Prostate gland (tissue), 2 donors: ENCODE data around the gene ANAPC16.

Experiments used
- CTCF ChIP-seq, 4 experiments: fragments of 200-600 bp in 2 of 4; fragments of 450-650 bp in 2 of 4; sonication (generic) in 2 of 4; IDR thresholded peaks; 1 replicate in 3 of 4; 2 replicates in 1 of 4; pipeline ENCODE4 v1.5.1; 2016 to 2019; ENCODE audit warnings: antibody characterized with exemption in 4 of 4, mild to moderate bottlenecking in 2 of 4, moderate library complexity in 2 of 4
- POLR2A ChIP-seq: fragments of 450-650 bp; IDR thresholded peaks from one replicate; pipeline ENCODE4 v1.6.1; 2016; ENCODE audit warnings: antibody characterized with exemption, mild to moderate bottlenecking
- POLR2AphosphoS5 ChIP-seq: sonication (generic); formaldehyde crosslinking; IDR thresholded peaks from one replicate; pipeline ENCODE4 v1.6.1; 2017; ENCODE audit warnings: antibody characterized with exemption

DNA sequence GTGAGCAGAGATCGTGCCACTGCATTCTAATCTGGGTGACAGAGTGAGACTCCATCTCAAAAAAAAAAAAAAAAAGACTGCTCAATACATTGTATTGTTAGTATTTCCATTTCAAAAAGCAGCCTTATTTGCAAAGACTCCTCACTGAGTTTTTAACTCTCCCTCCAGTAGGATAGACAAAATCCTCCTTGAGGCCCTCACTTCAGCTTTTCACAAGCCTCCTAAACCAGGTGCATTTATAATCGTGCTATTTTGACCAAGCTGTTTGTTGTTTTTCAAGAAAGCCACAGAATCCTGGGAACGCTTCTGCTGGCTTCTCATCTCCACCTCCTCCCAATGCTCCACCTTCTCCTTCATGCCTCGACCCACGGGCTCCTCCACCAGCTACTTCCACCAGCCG lies 51.6 kb downstream of the ANAPC16 start:
- no peak for TF ChIP-seq CTCF (IDR thresholded peaks at IDR 0.05)
- no peak for TF ChIP-seq POLR2AphosphoS5
- TF ChIP-seq POLR2A = no peak
